Uterus (tissue), 2 donors: ENCODE data around the gene MYO9B.

Experiments used
- CTCF ChIP-seq, 4 experiments: fragments of 200-600 bp in 2 of 4; fragments of 450-650 bp in 2 of 4; sonication (generic) in 2 of 4; IDR thresholded peaks; one replicate each; pipeline ENCODE4 v1.5.1; 2016 to 2019; ENCODE audit warnings: antibody characterized with exemption in 4 of 4, mild to moderate bottlenecking in 2 of 4, moderate library complexity in 1 of 4
- POLR2A ChIP-seq, 2 donors: fragments of 450-650 bp; IDR thresholded peaks; one replicate each; pipeline ENCODE4 v1.6.1; 2016; ENCODE audit warnings: antibody characterized with exemption in 2 of 2, mild to moderate bottlenecking in 1 of 2, moderate library complexity in 1 of 2

- TF ChIP-seq CTCF (IDR thresholded peaks at IDR 0.05) = no peak
- no peak for TF ChIP-seq POLR2A (IDR thresholded peaks at IDR 0.05)
Measured at GRCh38 chr19:17192751-17193150, 117.2 kb downstream of the MYO9B start.
